Measurements from ENCODE around the gene KIFC1. TPM values are rescaled to one million over a fixed set of nuclear protein-coding genes. Genes with fewer than 3 reads are reported as not detected.
A peak's percentile ranks its signal among the peaks of the same experiment; 100 is the strongest.

Gene KIFC1
- total and polyA plus RNA-seq, 9 of the 15 experiments (the other 6 are each of a cell fraction or from before 2014, with no cell fraction given) = 1.3 to 95.2 (median 76.9) TPM

GRCh38 chr6:33384581-33385020 is 7.0 kb upstream of the KIFC1 start (continued):
- TF ChIP-seq REST (IDR thresholded peaks at IDR 0.05; ENCODE audit: borderline replicate concordance) (peak; percentile 46; the same call in 1 of the 2 replicates), REST (CRISPR knock-in tag; IDR thresholded peaks at IDR 0.05; ENCODE audit: low read depth) (no peak), RCOR1 (IDR thresholded peaks at IDR 0.05; ENCODE audit: borderline replicate concordance in 1 of 2, low read depth in 2 of 2, low read length in 2 of 2) (peak in 1 of 2 experiments; percentile 37; a peak in 1 of 4 replicates), ATF1 (CRISPR knock-in tag; IDR thresholded peaks at IDR 0.05) (no peak), ATF1 (tag; IDR thresholded peaks at IDR 0.05) (peak; percentile 47; the same call in 1 of the 2 replicates), MEIS2 (IDR thresholded peaks at IDR 0.05; ENCODE audit: partially characterized antibody) (peak; percentile 89), RAD21 (CRISPR knock-in tag; conservative IDR thresholded peaks at IDR 0.05 in 1 of 2, IDR thresholded peaks at IDR 0.05 in 1 of 2) (peak; percentile 27 to 52; a peak in 3 of 4 replicates), OTX1 (CRISPR knock-in tag; IDR thresholded peaks at IDR 0.05) (no peak), GATA2 (CRISPR knock-in tag; IDR thresholded peaks at IDR 0.05) (peak; percentile 75), MTA3 (IDR thresholded peaks at IDR 0.05; ENCODE audit: borderline replicate concordance) (peak; percentile 50; the same call in 1 of the 2 replicates), KLF16 (IDR thresholded peaks at IDR 0.05) (no peak), GATAD2A (IDR thresholded peaks at IDR 0.05) (0 out of 2 replicates have a peak, but pooled peaks have one; percentile 31), CTBP1 (IDR thresholded peaks at IDR 0.05; ENCODE audit: borderline replicate concordance) (peak; percentile 61; the same call in 1 of the 2 replicates), L3MBTL2 (IDR thresholded peaks at IDR 0.05) (peak; percentile 48; the same call in 1 of the 2 replicates), CTCF (IDR thresholded peaks at IDR 0.05 in 2 of 3, conservative IDR thresholded peaks at IDR 0.05 in 1 of 3; ENCODE audit: insufficient read depth in 2 of 3, low read depth in 1 of 3, low read length in 3 of 3) (peak; percentile 29 to 61 (median 54); a peak in 5 of 6 replicates), CBX1 (IDR thresholded peaks at IDR 0.05; ENCODE audit: low read depth) (no peak), TEAD2 (tag; IDR thresholded peaks at IDR 0.05) (no peak)
- TF ChIP-seq, protein P1, sequence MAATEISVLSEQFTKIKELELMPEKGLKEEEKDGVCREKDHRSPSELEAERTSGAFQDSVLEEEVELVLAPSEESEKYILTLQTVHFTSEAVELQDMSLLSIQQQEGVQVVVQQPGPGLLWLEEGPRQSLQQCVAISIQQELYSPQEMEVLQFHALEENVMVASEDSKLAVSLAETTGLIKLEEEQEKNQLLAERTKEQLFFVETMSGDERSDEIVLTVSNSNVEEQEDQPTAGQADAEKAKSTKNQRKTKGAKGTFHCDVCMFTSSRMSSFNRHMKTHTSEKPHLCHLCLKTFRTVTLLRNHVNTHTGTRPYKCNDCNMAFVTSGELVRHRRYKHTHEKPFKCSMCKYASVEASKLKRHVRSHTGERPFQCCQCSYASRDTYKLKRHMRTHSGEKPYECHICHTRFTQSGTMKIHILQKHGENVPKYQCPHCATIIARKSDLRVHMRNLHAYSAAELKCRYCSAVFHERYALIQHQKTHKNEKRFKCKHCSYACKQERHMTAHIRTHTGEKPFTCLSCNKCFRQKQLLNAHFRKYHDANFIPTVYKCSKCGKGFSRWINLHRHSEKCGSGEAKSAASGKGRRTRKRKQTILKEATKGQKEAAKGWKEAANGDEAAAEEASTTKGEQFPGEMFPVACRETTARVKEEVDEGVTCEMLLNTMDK (IDR thresholded peaks at IDR 0.05; ENCODE audit: borderline replicate concordance, insufficient read depth, low read depth, low read length, poor library complexity, severe bottlenecking) = peak; percentile 60
